ENCODE results near the gene PROKR1. TPM values are rescaled to one million over a fixed set of nuclear protein-coding genes. Genes with fewer than 3 reads are reported as not detected.

PROKR1 gene
- total and polyA plus RNA-seq, 12 donors, result 0.06 to 2.4 (median 0.43) TPM; not detected in 4

DNA sequence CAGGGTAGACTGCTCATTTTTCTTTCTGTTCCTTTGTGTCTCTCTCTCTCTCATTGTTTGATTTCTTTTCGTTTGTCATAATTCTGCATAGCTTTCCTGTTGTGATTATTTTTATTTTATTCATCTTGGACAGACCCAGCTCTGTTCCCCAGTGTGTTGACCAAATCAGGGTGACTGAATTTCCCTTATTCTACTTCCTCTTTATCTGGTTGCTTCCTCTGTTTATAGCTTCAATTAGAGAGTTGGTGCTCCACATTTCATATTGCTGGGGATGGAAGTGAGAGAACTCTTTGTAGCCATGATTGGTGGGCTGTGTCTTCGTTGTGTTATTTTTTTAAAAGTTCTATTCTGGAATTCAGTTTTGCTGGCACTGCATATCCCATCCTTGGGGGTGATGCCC, 19.1 kb downstream of the PROKR1 start:
- intact Hi-C loops (cut with DNase I), result no loop called here
- H3K27ac ChIP-seq, result no peak overlapping the region
- no peaks in the 10 kb centered on the region for H3K4me1 ChIP-seq (replicated peaks in 1 of 2)
- no peak for DNase-seq
- no peaks in the 10 kb centered on the region for H3K36me3 ChIP-seq (replicated peaks in 1 of 2)
- no peak for TF ChIP-seq POLR2A (IDR thresholded peaks at IDR 0.05)
- TF ChIP-seq, protein P1, sequence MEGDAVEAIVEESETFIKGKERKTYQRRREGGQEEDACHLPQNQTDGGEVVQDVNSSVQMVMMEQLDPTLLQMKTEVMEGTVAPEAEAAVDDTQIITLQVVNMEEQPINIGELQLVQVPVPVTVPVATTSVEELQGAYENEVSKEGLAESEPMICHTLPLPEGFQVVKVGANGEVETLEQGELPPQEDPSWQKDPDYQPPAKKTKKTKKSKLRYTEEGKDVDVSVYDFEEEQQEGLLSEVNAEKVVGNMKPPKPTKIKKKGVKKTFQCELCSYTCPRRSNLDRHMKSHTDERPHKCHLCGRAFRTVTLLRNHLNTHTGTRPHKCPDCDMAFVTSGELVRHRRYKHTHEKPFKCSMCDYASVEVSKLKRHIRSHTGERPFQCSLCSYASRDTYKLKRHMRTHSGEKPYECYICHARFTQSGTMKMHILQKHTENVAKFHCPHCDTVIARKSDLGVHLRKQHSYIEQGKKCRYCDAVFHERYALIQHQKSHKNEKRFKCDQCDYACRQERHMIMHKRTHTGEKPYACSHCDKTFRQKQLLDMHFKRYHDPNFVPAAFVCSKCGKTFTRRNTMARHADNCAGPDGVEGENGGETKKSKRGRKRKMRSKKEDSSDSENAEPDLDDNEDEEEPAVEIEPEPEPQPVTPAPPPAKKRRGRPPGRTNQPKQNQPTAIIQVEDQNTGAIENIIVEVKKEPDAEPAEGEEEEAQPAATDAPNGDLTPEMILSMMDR (IDR thresholded peaks at IDR 0.05), result no peak
- WGBS, 4 donors, result 36 to 56% (median 47%) methylated on average over 2 of the region's 2 CpGs
- H3K4me3 ChIP-seq, result no peak overlapping the region
- no peaks in the 10 kb centered on the region for H3K9me3 ChIP-seq (replicated peaks in 1 of 3)
- H3K27me3 ChIP-seq, result peaks cover 4% of the 10 kb centered on the region

DNA sequence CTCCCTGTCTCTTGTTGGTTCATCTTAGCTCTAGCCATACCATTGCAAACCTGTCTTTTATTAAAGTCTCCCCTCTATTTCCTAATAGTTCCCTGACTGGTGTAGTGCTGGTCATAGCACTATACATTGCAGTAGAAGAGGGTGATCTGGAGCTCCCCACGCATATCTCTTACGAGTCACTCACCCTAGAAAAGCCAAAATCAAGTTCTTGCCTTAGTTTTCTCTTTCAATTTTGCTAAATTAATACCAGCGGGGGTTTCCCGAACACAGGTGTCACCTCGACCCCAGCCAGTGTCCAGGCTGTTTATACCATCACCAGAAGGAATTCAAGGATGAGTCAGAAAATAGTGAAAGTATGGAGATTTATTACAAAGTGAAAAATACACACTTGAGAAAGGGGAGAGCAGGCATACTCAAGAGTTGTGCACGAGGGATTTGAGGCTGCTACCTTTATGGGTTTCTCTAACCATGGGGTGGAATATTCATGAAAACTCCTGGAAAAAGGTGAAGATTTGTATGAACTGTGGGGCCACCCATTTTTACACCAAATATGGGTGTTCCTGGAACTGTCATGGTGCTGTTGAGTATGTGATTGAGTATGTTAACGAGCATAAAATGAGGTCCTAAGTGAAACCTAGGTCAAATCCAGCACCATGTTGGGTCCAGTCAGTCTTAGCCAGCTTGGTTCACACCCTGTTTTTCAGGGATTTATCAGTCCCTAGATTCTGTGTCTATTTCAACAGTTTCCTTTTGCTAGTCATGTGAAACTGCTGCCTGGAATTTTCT, 20.2 kb downstream of the PROKR1 start:
- DNase-seq, result no peak
- TF ChIP-seq POLR2A (IDR thresholded peaks at IDR 0.05), result no peak
- TF ChIP-seq, protein P1 (IDR thresholded peaks at IDR 0.05), result no peak
- Histone ChIP-seq H3K27ac (no peak overlapping the region), H3K9me3 (replicated peaks in 1 of 3) (no peaks in the 10 kb centered on the region), H3K4me3 (no peak overlapping the region), H3K36me3 (replicated peaks in 1 of 2) (no peaks in the 10 kb centered on the region), H3K27me3 (peaks cover 4% of the 10 kb centered on the region), H3K4me1 (replicated peaks in 1 of 2) (no peaks in the 10 kb centered on the region)
- intact Hi-C loops (cut with DNase I), result no loop called here
- 72 to 85% (median 75%) methylated on average over 7 of the region's 7 CpGs for WGBS, 4 donors

DNA sequence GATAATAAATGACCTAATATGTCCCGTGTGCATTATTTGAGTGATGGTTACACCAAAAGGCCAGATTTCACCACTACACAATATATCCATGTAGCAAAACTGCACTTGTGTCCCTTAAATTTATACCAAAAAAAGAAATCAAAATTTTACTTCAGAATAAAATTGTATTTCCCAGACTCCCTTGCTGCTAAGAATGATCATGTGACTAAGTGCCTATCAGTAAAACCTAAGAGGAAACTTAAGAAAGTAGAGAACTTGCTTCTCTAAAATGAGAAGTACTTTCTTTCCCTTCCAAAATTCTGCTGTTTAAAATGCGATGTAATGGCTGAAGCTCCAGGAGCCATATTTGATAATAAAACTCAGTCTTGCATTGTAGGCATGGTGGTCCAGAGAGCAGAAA, 24.0 kb downstream of the PROKR1 start:
- DNase-seq, result no peak
- Histone ChIP-seq H3K36me3 (replicated peaks in 1 of 2) (no peaks in the 10 kb centered on the region), H3K4me3 (no peak overlapping the region), H3K27me3 (peaks cover 4% of the 10 kb centered on the region), H3K27ac (no peak overlapping the region), H3K4me1 (replicated peaks in 1 of 2) (no peaks in the 10 kb centered on the region), H3K9me3 (replicated peaks in 1 of 3) (no peaks in the 10 kb centered on the region)
- intact Hi-C loops (cut with DNase I), result no loop called here
- WGBS, 4 donors, result 84 to 98% (median 92%) methylated on average over 2 of the region's 2 CpGs
- TF ChIP-seq POLR2A (IDR thresholded peaks at IDR 0.05), result no peak
- TF ChIP-seq, protein P1 (IDR thresholded peaks at IDR 0.05), result no peak

DNA sequence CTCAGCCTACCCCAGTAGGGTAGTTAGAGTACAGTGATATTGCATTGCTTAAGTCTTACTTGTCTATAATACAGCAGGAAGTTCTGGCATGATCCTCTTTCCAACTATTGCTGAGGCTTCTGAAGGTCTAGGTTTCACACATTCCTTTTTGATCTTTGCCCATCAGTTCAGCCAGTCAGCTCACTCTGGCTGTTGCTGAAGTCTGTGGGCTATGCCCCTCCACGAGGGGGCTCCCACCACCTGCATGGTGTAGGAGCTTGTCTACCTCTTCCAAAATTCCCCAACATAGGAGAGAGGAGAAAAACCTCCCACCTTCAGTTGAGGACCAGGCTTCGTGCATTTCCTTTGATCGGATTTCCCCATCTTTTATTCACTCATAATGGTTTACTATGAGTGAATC, 26.3 kb downstream of the PROKR1 start:
- TF ChIP-seq, protein P1 (IDR thresholded peaks at IDR 0.05), result no peak
- no peak for TF ChIP-seq POLR2A (IDR thresholded peaks at IDR 0.05)
- no peaks in the 10 kb centered on the region for H3K4me1 ChIP-seq (replicated peaks in 1 of 2)
- no peak overlapping the region for H3K4me3 ChIP-seq
- no peaks in the 10 kb centered on the region for H3K9me3 ChIP-seq (replicated peaks in 1 of 3)
- H3K27me3 ChIP-seq, result no peaks in the 10 kb centered on the region
- H3K36me3 ChIP-seq (replicated peaks in 1 of 2), result no peaks in the 10 kb centered on the region
- intact Hi-C loops (cut with DNase I), result no loop called here
- no peak for DNase-seq
- H3K27ac ChIP-seq, result no peak overlapping the region
- 69 to 80% (median 77%) methylated on average over 3 of the region's 3 CpGs for WGBS, 4 donors
